Skeletal muscle cell (primary cell): Measurements from ENCODE around the gene VARS1.

Experiments
- DNase-seq: peaks from one replicate; pipeline ENCODE4 v3.0.0-alpha.2; 2010; ENCODE audit warnings: low read depth
- H3K4me3 ChIP-seq: 2 replicates; pipeline ENCODE4 v1.5.1; 2011; ENCODE audit warnings: low read depth, mild to moderate bottlenecking, control low read depth, low read length, moderate library complexity

The VARS1 gene

GRCh38 chr6:31758281-31758680, 37.3 kb downstream of the VARS1 start:
- no peak for DNase-seq
- no peak overlapping the region for H3K4me3 ChIP-seq

- peak; percentile 52 for DNase-seq
- no peak overlapping the region for H3K4me3 ChIP-seq
These were observed 42.7 kb downstream of the VARS1 start for GRCh38 chr6:31752739-31753319.

- no peak for DNase-seq
- no peak overlapping the region for H3K4me3 ChIP-seq
These were observed 45.0 kb downstream of the VARS1 start for GRCh38 chr6:31750411-31751022.

GRCh38 chr6:31749301-31750036, 46.1 kb downstream of the VARS1 start:
- DNase-seq, result no peak
- H3K4me3 ChIP-seq, result no peak overlapping the region
